Stimulated activated CD8-positive, alpha-beta memory T cell treated with anti-CD3 and anti-CD28 coated beads, Interleukin-12 subunit alpha, Interleukin-12 subunit beta, amount 100 ng/mL, for 1 hour (primary cell): ENCODE results near the gene RALBP1.

Experiments used
- DNase-seq: peaks from one replicate; pipeline ENCODE4 v3.0.0-alpha.2; 2020; ENCODE audit warnings: low read depth

The RALBP1 gene

DNA sequence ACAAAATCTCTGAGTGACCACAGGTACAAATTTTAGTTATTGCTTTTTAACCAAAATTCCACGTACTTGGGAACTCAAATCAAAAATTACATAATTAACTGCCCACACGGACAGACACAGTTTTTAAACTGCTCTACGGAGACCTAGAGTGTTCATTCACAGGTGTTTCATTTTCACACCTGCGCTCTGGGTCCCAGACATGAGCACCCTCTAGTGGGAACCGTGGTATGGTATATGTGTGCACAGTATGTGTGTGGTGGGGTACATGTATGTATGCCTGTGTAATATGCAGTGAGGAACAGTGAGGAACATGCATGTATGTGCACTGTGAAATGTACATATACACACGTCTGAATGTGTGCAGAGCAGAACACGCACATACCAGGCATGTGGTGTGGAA lies 74.1 kb downstream of the RALBP1 start:
- DNase-seq = no peak

DNA sequence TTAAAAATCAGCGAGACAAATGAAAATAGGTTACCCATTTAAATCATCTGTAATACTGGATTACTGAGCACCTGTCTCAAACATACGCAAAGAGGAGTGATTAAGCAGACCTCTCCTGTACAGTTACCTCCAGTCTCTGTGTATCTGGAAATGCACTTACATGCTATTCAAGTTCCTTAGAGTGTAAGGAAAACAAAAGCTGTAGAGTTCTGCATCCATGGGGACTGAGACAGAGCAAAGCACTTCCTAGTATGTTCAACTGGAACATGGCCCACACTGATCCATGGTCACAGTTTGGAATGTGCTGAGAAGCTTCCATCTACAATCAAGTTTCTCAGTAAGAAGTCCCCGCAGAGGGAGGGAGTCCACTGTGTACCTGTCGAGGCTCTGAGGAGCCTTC lies 75.1 kb downstream of the RALBP1 start:
- no peak for DNase-seq

DNA sequence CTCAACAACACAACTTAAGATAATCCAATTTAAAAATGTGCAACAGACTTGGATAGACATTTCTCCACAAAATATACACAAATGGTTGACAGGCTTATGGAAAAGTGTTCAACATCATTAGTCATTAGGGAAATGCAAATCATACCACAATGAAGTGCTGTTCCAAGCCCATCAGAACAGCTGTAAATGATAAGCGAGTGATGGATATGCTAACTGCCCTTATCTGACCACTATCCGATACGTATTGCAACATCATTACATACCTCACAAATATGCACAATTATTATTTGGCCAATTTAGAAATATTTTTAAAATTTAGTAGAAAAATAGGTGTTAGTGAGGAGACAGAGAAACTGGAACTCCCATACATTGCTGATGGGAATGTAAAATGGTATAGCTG lies 76.9 kb downstream of the RALBP1 start:
- DNase-seq = no peak

DNA sequence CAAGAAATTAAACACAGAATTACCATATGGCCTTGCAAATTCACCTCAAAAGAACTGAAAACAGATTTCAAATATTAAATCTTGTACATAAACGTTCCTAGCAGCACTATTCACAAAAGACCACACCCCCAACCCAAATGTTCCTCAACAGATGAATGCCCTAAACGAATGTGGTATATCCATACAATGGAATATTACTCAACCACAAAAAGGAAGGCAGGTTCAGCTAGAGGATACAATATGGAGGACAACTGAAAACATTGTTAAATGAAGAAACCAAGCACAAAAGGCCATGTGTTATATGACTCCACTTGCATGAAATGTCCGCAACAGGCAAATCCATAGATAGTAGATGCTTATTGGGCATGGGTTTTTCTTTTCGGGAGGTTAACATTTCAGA lies 77.3 kb downstream of the RALBP1 start:
- no peak for DNase-seq

DNA sequence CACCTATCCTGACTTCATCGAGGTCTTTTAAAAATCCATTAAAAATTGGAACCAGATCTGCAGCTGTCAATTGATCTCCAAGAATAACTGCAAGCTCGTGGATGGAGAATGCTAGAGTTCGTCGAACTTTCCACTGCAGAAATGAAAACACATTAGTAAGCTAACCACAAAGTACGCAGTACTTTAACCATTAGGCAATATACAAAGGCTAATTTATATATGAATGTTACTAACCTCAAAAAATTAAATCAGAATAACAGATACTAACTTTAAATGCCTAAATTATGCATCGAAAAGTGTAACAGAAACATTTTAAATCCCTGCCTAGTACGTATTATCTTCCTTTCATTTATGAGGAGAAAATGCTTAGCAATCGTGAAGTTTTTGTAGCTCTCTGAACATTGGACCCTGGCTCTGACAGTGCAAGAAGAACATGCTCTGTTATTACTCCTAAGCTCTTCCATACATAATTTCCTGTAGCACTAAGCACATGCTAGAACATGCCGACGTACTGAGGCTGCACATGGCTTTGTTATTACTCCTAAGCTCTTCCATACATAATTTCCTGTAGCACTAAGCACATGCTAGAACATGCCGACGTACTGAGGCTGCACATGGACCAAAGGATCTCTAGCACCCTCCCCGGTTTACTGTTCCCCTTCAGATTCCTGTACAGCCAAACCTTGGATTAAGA lies 82.1 kb downstream of the RALBP1 start:
- DNase-seq = no peak

DNA sequence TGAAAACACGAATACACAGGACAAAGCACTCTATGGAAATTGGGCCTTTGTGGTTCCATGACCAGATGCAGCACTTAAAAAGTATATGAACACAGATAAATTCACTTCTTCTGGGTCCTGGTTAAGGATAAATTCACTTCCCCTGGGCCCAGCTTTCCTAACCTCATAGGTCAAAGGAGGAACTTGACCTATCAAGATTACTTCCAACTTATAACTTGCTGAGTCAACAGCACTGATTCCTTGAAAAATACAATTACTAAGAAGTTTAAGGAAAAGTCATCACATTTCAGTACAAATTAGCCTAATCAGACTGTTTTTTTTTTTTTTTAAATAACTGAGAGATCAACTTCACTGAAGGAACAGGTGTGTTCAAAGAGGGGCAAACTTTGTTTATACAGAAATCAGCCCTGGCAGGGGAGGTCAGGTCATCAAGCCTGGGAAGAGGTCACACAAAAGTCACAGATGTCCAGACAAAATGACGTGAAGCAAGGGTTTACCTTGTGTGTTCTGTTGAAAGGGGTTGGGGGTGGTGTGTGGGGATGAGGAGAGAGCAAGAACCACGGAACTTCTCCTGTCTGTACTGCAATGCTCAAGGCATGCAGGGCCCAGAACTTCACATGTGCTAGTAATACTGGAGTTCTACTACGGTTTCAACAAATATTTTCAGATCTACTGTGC lies 83.2 kb downstream of the RALBP1 start:
- DNase-seq = no peak

DNA sequence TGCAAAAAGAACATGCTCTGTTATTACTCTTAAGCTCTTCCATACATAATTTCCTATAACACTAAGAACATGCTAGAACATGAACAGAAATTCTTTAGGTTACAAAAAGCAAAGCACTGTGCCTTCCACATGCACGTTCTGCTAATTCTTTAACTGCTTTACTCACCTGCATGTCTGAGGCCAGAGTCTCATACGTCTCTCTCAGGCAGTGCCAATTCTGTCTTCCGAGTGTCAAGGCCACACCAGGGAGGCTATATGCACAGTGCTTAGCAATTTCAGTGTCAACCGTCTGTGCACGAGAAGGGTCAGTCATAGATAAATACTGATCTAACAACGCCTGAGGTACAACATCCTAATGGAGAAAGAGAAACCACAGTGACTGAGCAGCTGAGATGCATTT lies 83.9 kb downstream of the RALBP1 start:
- DNase-seq = no peak

DNA sequence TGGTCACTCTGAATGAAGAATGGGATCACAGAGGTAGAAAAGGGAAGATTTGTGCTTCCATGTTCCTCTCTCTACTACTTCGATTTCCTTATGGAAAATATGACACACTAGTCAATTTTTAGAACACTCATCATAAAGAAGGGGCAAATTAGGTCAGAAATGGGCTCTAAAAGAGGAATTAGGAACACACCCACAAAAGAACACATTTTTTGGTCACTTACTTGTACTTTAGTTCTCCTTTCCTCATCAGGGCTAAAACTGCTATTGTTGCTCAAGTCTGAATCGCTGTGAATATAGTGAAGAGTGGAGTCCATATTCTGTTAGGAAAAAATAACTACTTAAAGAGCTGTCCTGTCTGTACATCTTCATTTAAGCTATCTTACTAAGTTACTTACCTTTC lies 86.4 kb downstream of the RALBP1 start:
- DNase-seq = no peak

DNA sequence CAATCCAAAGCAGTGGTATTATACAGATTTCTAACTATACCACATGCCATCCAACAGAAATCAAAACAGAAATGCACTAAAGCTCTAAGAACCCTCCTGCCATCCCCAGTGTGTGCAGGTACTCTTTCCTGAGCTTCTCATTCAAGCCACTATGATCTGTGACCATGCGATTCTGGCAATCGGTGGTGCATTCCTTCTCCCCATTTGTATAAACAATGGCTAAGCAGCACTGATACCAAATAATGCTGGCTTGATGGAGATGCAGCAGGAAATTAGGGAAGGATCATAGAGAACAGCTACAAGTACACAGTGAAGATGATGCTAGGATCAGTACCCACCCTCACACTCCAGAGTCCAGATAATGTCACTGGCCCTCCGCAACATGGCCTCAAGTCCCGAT lies 87.3 kb downstream of the RALBP1 start:
- DNase-seq = no peak

DNA sequence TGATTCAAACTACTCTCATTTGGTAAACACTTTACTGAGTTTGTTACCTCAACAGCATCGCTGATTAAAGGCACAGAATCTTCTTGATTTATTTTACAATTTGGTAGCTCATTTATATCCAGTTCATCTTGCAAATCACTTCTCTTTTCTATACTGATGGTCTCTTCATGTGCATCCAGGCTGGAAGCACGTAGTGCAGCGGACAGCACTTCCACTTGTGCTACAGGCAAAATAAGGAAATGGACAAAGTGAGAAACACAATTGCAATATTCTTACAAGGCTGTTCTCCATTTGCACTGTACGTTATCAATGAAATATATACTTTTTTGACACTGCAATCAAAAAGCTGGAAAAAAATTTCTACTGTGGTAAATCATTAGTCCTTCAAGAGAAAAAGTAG lies 88.0 kb downstream of the RALBP1 start:
- DNase-seq = no peak

DNA sequence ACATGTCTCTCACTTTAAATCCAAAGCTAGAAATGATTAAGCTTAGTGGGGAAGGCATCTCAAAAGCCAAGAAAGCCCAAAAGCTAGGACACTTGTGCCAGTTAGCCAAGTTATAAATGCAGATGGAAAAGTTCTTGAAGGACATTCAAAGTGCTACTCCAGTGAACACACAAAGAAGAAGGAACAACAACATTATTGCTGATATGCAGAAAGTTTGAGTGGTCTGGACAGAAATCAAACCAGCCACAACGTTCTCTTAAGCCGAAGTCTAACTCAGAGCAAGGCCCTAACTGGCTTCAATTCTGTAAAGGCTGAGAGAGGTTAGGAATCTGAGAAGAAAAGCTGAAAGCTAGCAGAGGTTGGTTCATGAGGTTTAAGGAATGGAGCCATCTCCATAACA lies 90.1 kb downstream of the RALBP1 start:
- DNase-seq = no peak

DNA sequence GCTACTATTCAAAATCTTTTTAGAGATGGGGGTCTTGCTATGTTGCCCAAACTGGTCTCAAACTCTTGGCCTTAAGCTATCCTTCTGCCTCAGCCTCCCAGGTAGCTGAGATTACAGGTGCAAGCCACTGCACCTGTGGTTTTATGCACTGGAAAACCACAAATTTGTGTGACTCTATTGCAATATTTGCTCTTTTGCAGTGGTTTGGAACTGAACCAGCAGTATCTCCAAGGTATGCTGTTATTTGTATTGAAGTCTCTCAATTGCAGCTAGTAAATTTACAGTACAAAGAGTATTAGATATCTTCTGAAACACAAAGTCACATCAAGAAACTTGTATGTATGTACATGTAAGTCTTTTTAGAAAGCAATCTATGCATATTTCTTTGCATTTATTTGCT lies 92.9 kb downstream of the RALBP1 start:
- DNase-seq = no peak

DNA sequence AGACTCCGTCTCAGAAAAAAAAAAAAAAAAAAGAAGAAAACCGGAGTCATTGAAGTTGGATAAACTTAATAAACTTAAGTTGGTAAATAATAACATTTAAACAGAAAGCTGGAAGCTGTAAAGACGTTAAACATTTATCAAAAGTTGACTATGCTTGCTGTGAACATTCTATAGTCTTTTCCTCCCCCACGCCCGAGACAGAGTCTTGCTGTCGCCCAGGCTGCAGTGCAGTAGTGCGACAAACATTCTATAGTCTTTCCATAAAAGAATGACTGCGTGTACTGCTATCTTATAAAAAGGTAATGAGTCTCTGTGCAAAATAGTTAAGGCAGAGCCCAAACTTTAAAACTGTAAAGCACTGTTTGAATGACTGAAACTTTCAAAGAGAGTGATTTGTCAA lies 93.9 kb downstream of the RALBP1 start:
- DNase-seq = no peak

DNA sequence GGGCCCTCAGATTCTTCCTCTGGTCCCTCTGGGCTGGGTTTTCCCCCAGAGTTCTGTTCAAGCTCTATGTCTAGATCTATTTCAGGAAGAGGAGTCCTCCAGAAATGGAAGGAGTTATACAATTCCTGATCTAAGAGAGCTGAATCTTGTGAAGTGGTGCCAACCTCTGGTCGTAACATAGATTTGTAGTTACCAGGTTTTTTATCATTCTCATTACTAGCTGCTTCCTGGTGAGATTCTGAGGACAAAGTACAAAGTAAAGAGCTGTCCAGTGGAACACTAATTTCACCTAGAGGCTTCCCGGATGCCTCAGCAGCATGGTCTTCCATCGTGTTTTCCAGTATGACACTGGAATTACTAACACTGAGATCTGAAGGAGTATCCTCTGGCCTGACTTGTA lies 94.9 kb downstream of the RALBP1 start:
- no peak for DNase-seq

DNA sequence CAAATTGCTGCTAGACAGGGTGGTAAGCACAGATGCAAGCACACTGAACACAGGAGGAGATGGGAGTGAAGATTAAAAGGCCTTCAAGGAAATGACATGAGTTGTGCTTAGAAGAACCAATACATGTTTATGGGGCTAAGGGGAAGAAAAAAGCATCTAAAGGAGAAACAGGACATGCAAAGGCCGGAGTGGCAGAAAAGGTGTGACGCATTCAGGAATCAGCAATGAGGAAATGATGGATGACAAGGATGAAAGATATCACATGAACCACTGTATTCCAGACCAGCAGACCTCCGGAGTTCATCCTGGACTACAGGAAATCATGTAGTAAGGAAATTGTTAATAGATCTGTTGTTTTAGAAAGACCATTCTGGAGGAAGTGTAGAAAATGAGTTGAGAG lies 96.2 kb downstream of the RALBP1 start:
- DNase-seq = no peak

DNA sequence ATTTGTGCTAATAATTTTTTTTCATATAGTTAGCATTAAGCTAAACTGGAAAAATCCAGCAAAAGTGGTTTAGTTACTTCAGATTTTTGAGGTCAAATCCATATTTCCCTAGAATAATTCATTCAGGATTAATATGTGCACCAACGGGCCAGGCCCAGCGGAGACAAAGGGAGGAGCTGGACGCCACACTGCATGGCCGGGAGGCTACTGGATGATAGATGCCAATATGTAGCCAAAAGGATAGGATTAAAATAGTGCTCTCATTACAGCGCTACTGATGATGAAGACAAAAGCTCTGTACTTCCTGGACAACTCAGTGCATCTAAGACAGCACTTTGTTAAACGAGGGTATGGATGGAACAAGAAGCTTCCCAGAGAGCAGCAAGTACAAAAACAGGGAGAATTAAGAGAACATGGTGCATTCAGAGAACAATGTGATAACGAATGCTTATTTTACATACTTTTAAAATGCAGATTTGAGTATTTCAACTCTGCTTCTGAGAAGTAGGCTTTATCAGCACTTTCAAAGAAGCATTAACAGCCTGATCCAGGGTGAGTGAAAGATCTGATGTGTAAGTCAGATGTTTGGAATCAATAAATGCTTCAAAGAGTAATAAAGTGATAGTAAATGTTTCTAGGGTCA lies 99.3 kb downstream of the RALBP1 start:
- DNase-seq = no peak

DNA sequence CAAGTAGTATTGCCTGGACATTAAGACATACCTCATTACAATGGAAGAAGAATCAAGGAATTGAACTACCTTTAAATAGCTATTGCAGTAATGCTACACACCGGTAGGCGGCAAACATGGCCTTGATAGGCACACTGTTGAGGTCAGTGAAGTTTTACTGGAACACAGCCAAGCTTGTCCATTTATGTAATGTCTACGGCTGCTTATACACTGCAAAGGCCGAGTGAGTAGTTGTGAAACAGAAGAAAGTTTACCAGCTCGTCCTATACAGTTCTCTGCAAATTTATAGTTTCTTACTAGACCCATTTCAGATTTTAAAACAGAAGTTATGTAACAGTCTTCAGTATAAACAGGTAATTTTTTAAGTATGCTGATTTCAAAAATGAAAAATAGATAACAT lies 100.2 kb downstream of the RALBP1 start:
- DNase-seq = no peak

DNA sequence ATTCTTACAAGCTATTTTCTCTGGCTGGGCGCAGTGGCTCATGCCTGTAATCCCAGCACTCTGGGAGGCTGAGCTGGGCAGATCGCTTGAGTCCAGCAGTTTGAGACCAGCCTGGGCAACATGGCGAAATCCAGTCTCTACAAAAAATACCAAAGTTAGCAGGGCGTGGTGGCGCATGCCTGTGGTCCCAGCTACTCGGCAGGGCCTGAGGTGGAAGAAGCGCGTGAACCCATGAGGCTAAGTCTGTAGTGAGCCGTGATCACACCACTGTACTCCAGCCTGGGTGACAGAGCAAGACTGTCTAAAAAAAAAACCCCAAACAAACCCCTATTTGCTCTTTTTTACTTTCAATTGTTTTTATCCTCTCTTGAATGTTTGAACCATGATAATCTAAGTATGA lies 102.0 kb downstream of the RALBP1 start:
- DNase-seq = no peak

DNA sequence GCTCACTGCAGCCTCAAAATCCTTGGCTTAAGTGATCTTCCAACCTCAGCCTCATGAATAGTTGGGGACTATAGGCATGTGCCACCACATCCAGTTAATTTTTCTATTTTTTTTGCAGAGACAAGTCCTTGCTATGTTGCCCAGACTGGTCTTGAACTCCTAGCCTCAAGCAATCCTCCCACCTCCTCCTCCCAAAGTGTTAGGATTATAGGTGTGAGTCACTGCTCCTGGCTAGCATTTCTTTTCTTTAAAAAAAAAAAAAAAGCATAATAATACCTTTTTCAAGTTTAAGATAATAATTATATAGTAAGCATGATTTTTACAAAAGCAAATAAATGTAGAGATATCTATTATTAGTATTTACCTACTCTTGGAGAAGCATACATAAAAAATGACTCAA lies 103.0 kb downstream of the RALBP1 start:
- DNase-seq = no peak

DNA sequence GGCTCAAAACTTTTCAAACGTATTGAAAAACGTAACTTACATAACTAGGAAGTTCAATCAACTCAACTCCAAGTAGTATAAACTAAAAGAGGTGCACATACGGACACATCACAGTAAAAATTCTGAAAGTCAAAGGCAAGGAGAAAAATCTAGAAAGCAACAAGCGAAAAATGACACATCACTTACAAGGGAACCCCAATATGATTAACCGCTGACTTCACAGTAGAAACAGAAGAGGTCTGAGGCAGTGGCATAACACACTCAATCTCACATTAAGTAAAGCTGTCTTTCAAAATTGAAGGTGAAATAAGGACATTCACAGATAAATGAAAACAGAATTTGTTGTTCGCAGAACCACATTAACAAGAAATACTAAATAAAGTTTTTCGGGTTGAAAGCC lies 106.4 kb downstream of the RALBP1 start:
- no peak for DNase-seq

DNA sequence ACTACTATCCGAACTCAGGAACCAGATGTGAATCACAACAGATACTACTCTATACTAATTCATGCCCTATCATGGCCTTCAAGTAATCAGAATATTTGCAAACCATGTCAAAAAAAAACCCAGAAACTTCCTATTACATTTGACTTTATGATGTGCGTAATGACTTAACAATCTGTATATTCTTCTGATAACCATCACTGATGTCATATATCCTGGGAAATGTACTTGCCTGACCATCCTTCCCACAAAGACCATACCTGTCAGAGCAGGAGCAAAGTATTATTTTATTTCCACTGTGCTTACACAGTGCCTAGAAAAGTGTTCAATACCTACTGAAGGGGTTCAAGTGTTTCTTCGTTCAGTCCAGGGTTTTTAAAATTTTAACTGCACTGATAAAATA lies 111.5 kb downstream of the RALBP1 start:
- no peak for DNase-seq
